Activated CD4-positive, alpha-beta T cell treated with anti-CD3 and anti-CD28 coated beads, Interleukin-2, amount 10 ng/mL, durations not matched to agents 7 days and 5 days (primary cell): ENCODE measurements around the gene EPAS1. TPM values are rescaled to one million over a fixed set of nuclear protein-coding genes. Genes with fewer than 3 reads are reported as not detected.

Experiments
- CTCF ChIA-PET: fragments of 350-600 bp; sonication (Branson Sonifier 250); formaldehyde crosslinking; loops from one replicate; lab custom pipeline; 2021; ENCODE audit warnings: antibody characterized with exemption; lab: Charles Lee
- POLR2A ChIA-PET: fragments of 350-600 bp; sonication (Branson Sonifier 250); formaldehyde crosslinking; loops from one replicate; lab custom pipeline; 2021; ENCODE audit warnings: antibody characterized with exemption; lab: Charles Lee
- DNase-seq: peaks from one replicate; pipeline ENCODE4 v3.0.0-alpha.2; 2020
- H3K27ac Mint-ChIP-seq: one replicate; pipeline ENCODE4 v1.8.0; 2021; ENCODE audit warnings: mild to moderate bottlenecking, moderate library complexity, mixed read lengths
- H3K27me3 Mint-ChIP-seq: one replicate; pipeline ENCODE4 v1.8.0; 2021; ENCODE audit warnings: mixed read lengths
- H3K36me3 Mint-ChIP-seq: one replicate; pipeline ENCODE4 v1.8.0; 2021; ENCODE audit warnings: low read depth, mixed read lengths
- H3K4me1 Mint-ChIP-seq: one replicate; pipeline ENCODE4 v1.8.0; 2021; ENCODE audit warnings: mixed read lengths
- H3K4me3 Mint-ChIP-seq: one replicate; pipeline ENCODE4 v1.8.0; 2021; ENCODE audit warnings: mild to moderate bottlenecking, moderate library complexity, mixed read lengths
- H3K9me3 Mint-ChIP-seq: one replicate; pipeline ENCODE4 v1.8.0; 2021; ENCODE audit warnings: mixed read lengths
- total RNA-seq, 2 experiments: library from RNA; stranded (reverse); gene quantifications; one replicate each; pipeline ENCODE4 v1.2.3, GENCODE V29; 2021

Gene EPAS1
- total RNA-seq, 2 experiments from 2014 or later = 6.9 to 7.9 TPM

- no peak for DNase-seq
- Mint-ChIP-seq H3K36me3 (peaks cover 2% of the 10 kb centered on the region), H3K4me3 (no peak overlapping the region), H3K9me3 (no peaks in the 10 kb centered on the region), H3K4me1 (peaks cover 19% of the 10 kb centered on the region), H3K27ac (no peak overlapping the region), H3K27me3 (peaks cover 20% of the 10 kb centered on the region)
- ChIA-PET POLR2A (no interaction called here), CTCF (interaction anchor here (1.4 to 1.5 kb wide), 2 partner anchors 11 to 17 kb away, joined by 4 read pairs; no protein-coding TSS in a partner anchor)
These were observed 19.6 kb upstream of the EPAS1 start for GRCh38 chr2:46277431-46278190.

GRCh38 chr2:46278952-46279351, 18.3 kb upstream of the EPAS1 start:
- POLR2A ChIA-PET = no interaction called here
- CTCF ChIA-PET = interaction anchor here (1.1 kb wide), 1 partner anchor 16 kb away, joined by 3 read pairs; no protein-coding TSS in a partner anchor
- Mint-ChIP-seq H3K4me1 (peaks cover 19% of the 10 kb centered on the region), H3K4me3 (no peak overlapping the region), H3K36me3 (peaks cover 2% of the 10 kb centered on the region), H3K27ac (no peak overlapping the region), H3K9me3 (no peaks in the 10 kb centered on the region), H3K27me3 (peaks cover 26% of the 10 kb centered on the region)
- DNase-seq = no peak

GRCh38 chr2:46281939-46282338, 15.3 kb upstream of the EPAS1 start:
- H3K4me3 Mint-ChIP-seq = no peak overlapping the region
- H3K4me1 Mint-ChIP-seq = peaks cover 5% of the 10 kb centered on the region
- DNase-seq = no peak
- H3K27me3 Mint-ChIP-seq = peaks cover 28% of the 10 kb centered on the region
- POLR2A ChIA-PET = no interaction called here
- no peak overlapping the region for H3K27ac Mint-ChIP-seq
- CTCF ChIA-PET = interaction anchor here (0.9 kb wide), 1 partner anchor 219 kb away, joined by 3 read pairs; no protein-coding TSS in a partner anchor
- no peaks in the 10 kb centered on the region for H3K36me3 Mint-ChIP-seq
- H3K9me3 Mint-ChIP-seq = no peaks in the 10 kb centered on the region

- POLR2A ChIA-PET = no interaction called here
- CTCF ChIA-PET = interaction anchor here (1.2 kb wide), 1 partner anchor 110 kb away, joined by 3 read pairs; no protein-coding TSS in a partner anchor
- H3K27me3 Mint-ChIP-seq = peaks cover 23% of the 10 kb centered on the region
- no peak for DNase-seq
- H3K4me3 Mint-ChIP-seq = no peak overlapping the region
- no peaks in the 10 kb centered on the region for H3K36me3 Mint-ChIP-seq
- no peaks in the 10 kb centered on the region for H3K9me3 Mint-ChIP-seq
- H3K27ac Mint-ChIP-seq = no peak overlapping the region
- H3K4me1 Mint-ChIP-seq = no peaks in the 10 kb centered on the region
These were observed 13.5 kb upstream of the EPAS1 start for GRCh38 chr2:46283693-46284092.

- no peak overlapping the region for H3K4me3 Mint-ChIP-seq
- H3K4me1 Mint-ChIP-seq = no peaks in the 10 kb centered on the region
- no peaks in the 10 kb centered on the region for H3K9me3 Mint-ChIP-seq
- no peak overlapping the region for H3K27ac Mint-ChIP-seq
- no peaks in the 10 kb centered on the region for H3K36me3 Mint-ChIP-seq
- ChIA-PET CTCF (interaction anchor here (1.2 kb wide), 1 partner anchor 111 kb away, joined by 3 read pairs; no protein-coding TSS in a partner anchor), POLR2A (no interaction called here)
- H3K27me3 Mint-ChIP-seq = peaks cover 26% of the 10 kb centered on the region
- no peak for DNase-seq
These were observed 12.9 kb upstream of the EPAS1 start for GRCh38 chr2:46284260-46284659.

- Mint-ChIP-seq H3K27ac (no peak overlapping the region), H3K9me3 (no peaks in the 10 kb centered on the region), H3K4me1 (no peaks in the 10 kb centered on the region), H3K27me3 (peaks cover 26% of the 10 kb centered on the region), H3K36me3 (no peaks in the 10 kb centered on the region), H3K4me3 (no peak overlapping the region)
- ChIA-PET CTCF (interaction anchor here (1.2 kb wide), 1 partner anchor 111 kb away, joined by 3 read pairs; no protein-coding TSS in a partner anchor), POLR2A (no interaction called here)
- DNase-seq = no peak
These were observed 12.4 kb upstream of the EPAS1 start for GRCh38 chr2:46284796-46285195.

- H3K9me3 Mint-ChIP-seq = no peaks in the 10 kb centered on the region
- no peaks in the 10 kb centered on the region for H3K4me1 Mint-ChIP-seq
- no peak for DNase-seq
- ChIA-PET POLR2A (no interaction called here), CTCF (interaction anchor here (1.0 kb wide), 1 partner anchor 15 kb away, joined by 3 read pairs; no protein-coding TSS in a partner anchor)
- peaks cover 27% of the 10 kb centered on the region for H3K27me3 Mint-ChIP-seq
- no peak overlapping the region for H3K27ac Mint-ChIP-seq
- no peaks in the 10 kb centered on the region for H3K36me3 Mint-ChIP-seq
- H3K4me3 Mint-ChIP-seq = no peak overlapping the region
These were observed 10.5 kb upstream of the EPAS1 start for GRCh38 chr2:46286715-46287114.

GRCh38 chr2:46290078-46290477, 7.1 kb upstream of the EPAS1 start:
- CTCF ChIA-PET = interaction anchor here (1.0 kb wide), 1 partner anchor 14 kb away, joined by 3 read pairs; no protein-coding TSS in a partner anchor
- H3K9me3 Mint-ChIP-seq = no peaks in the 10 kb centered on the region
- no peak overlapping the region for H3K4me3 Mint-ChIP-seq
- no peaks in the 10 kb centered on the region for H3K4me1 Mint-ChIP-seq
- no peaks in the 10 kb centered on the region for H3K36me3 Mint-ChIP-seq
- H3K27me3 Mint-ChIP-seq = peaks cover 32% of the 10 kb centered on the region
- no peak for DNase-seq
- POLR2A ChIA-PET = no interaction called here
- H3K27ac Mint-ChIP-seq = no peak overlapping the region

- DNase-seq = no peak
- Mint-ChIP-seq H3K4me1 (peaks cover 23% of the 10 kb centered on the region), H3K27me3 (peaks cover 51% of the 10 kb centered on the region), H3K36me3 (no peaks in the 10 kb centered on the region), H3K9me3 (no peaks in the 10 kb centered on the region), H3K27ac (no peak overlapping the region), H3K4me3 (no peak overlapping the region)
- CTCF ChIA-PET = interaction anchor here (1.1 to 2.1 kb wide), 3 partner anchors 10 to 231 kb away, joined by 5 to 9 read pairs (median 8); no protein-coding TSS in a partner anchor
- POLR2A ChIA-PET = no interaction called here
These were observed 3.7 kb upstream of the EPAS1 start for GRCh38 chr2:46293466-46293865.

GRCh38 chr2:46294176-46294836, 2.9 kb upstream of the EPAS1 start:
- POLR2A ChIA-PET = no interaction called here
- Mint-ChIP-seq H3K4me1 (peaks cover 29% of the 10 kb centered on the region), H3K36me3 (no peaks in the 10 kb centered on the region), H3K9me3 (no peaks in the 10 kb centered on the region), H3K27me3 (peaks cover 55% of the 10 kb centered on the region), H3K4me3 (no peak overlapping the region), H3K27ac (no peak overlapping the region)
- CTCF ChIA-PET = interaction anchor here (0.6 to 2.1 kb wide), 8 partner anchors 9 to 232 kb away, joined by 3 to 9 read pairs (median 4); no protein-coding TSS in a partner anchor
- DNase-seq = peak; percentile 42

GRCh38 chr2:46296216-46296839, 879 bp upstream of the EPAS1 start:
- H3K4me1 Mint-ChIP-seq = peaks cover 32% of the 10 kb centered on the region
- H3K4me3 Mint-ChIP-seq = peak overlapping the region; percentile 64
- DNase-seq = peak; percentile 13
- ChIA-PET CTCF (no interaction called here), POLR2A (no interaction called here)
- no peaks in the 10 kb centered on the region for H3K36me3 Mint-ChIP-seq
- H3K9me3 Mint-ChIP-seq = no peaks in the 10 kb centered on the region
- H3K27ac Mint-ChIP-seq = no peak overlapping the region
- H3K27me3 Mint-ChIP-seq = peaks cover 72% of the 10 kb centered on the region

- no peaks in the 10 kb centered on the region for H3K9me3 Mint-ChIP-seq
- ChIA-PET CTCF (interaction anchor here (1.3 kb wide), 1 partner anchor 235 kb away, joined by 5 read pairs; no protein-coding TSS in a partner anchor), POLR2A (no interaction called here)
- peaks cover 81% of the 10 kb centered on the region for H3K27me3 Mint-ChIP-seq
- peak overlapping the region; percentile 84 for H3K4me3 Mint-ChIP-seq
- peaks cover 36% of the 10 kb centered on the region for H3K4me1 Mint-ChIP-seq
- H3K27ac Mint-ChIP-seq = peak overlapping the region; percentile 62
- peak; percentile 74 for DNase-seq
- H3K36me3 Mint-ChIP-seq = no peaks in the 10 kb centered on the region
These were observed 502 bp downstream of the EPAS1 start for GRCh38 chr2:46297546-46298271.
